ENCODE results near the gene RNU1-2. TPM values are rescaled to one million over a fixed set of nuclear protein-coding genes. Genes with fewer than 3 reads are reported as not detected.
"Not testable (repeated sequence)": the region's sequence is repeated elsewhere in the genome, so short reads cannot be mapped to it uniquely, and the experiment has no call there.

The RNU1-2 gene
- total RNA-seq, 2 donors from 2014 or later, result 2,483 to 3,611 TPM

DNA sequence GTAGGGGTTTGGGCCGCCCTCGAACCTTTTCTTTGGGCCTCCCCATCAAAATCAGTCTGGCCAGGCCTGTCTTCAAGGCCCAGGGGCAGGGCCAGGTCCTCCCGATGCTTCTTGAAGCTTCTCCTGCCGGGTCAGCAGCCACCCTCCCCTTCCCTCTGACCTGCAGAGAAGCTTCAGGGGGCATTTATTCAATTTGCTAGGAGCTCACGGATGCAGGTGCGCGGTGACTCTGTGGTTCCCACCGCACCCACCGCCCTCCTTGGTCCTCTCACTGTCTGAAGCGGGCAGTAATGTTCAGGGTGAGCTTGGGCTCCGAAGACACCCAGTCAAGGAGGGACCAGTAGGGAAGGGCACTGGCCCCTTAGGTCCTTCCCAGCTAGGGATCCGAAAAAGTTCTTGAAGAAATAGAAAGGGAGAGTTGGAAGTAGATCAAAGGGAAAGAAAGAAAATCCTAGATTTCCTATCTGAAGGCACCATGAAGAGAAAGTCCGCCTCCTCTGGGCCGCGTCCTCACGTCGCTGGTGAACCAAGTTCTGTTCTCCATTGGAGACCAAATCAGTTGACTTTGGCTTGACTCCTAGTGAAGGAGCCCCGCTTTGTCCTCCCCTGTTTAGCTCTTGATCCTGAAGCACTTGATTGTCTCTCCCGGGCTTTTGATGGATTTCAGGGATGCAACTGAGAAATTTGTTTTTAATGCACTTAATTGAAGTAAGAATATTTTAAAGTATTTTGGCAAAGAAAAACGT lies 8.7 kb upstream of the RNU1-2 start:
- no peaks in the 10 kb centered on the region for H3K36me3 Mint-ChIP-seq (ENCODE audit: low read depth)
- no peak overlapping the region for H3K4me3 Mint-ChIP-seq
- H3K9me3 Mint-ChIP-seq, result no peaks in the 10 kb centered on the region
- peak; percentile 23 for DNase-seq
- Histone ChIP-seq H3K9ac (ENCODE audit: extremely low read depth, low read length, poor library complexity, severe bottlenecking) (no peak overlapping the region), H3K36me3 (ENCODE audit: control insufficient read depth, insufficient read depth, low read length) (no peaks in the 10 kb centered on the region), H3K27ac (ENCODE audit: low read depth, low read length) (no peak overlapping the region), H3K27me3 (ENCODE audit: control insufficient read depth, insufficient read depth, low read length, poor library complexity, severe bottlenecking) (no peaks in the 10 kb centered on the region), H3K4me3 (ENCODE audit: low read length) (no peak overlapping the region), H3K4me1 (ENCODE audit: control insufficient read depth, insufficient read depth, low read length) (no peaks in the 10 kb centered on the region), H3K9me3 (ENCODE audit: control insufficient read depth, low read length) (no peaks in the 10 kb centered on the region)
- WGBS, 2 experiments (ENCODE audit: insufficient coverage in 1 of 2, insufficient read length in 1 of 2), result 91 to 97% methylated on average over 20 of the region's 20 CpGs
- no peaks in the 10 kb centered on the region for H3K4me1 Mint-ChIP-seq
- no peak overlapping the region for H3K27ac Mint-ChIP-seq
- peaks cover 9% of the 10 kb centered on the region for H3K27me3 Mint-ChIP-seq (ENCODE audit: insufficient read depth)
- TF ChIP-seq, protein P1, sequence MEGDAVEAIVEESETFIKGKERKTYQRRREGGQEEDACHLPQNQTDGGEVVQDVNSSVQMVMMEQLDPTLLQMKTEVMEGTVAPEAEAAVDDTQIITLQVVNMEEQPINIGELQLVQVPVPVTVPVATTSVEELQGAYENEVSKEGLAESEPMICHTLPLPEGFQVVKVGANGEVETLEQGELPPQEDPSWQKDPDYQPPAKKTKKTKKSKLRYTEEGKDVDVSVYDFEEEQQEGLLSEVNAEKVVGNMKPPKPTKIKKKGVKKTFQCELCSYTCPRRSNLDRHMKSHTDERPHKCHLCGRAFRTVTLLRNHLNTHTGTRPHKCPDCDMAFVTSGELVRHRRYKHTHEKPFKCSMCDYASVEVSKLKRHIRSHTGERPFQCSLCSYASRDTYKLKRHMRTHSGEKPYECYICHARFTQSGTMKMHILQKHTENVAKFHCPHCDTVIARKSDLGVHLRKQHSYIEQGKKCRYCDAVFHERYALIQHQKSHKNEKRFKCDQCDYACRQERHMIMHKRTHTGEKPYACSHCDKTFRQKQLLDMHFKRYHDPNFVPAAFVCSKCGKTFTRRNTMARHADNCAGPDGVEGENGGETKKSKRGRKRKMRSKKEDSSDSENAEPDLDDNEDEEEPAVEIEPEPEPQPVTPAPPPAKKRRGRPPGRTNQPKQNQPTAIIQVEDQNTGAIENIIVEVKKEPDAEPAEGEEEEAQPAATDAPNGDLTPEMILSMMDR (conservative IDR thresholded peaks at IDR 0.05), result no peak

DNA sequence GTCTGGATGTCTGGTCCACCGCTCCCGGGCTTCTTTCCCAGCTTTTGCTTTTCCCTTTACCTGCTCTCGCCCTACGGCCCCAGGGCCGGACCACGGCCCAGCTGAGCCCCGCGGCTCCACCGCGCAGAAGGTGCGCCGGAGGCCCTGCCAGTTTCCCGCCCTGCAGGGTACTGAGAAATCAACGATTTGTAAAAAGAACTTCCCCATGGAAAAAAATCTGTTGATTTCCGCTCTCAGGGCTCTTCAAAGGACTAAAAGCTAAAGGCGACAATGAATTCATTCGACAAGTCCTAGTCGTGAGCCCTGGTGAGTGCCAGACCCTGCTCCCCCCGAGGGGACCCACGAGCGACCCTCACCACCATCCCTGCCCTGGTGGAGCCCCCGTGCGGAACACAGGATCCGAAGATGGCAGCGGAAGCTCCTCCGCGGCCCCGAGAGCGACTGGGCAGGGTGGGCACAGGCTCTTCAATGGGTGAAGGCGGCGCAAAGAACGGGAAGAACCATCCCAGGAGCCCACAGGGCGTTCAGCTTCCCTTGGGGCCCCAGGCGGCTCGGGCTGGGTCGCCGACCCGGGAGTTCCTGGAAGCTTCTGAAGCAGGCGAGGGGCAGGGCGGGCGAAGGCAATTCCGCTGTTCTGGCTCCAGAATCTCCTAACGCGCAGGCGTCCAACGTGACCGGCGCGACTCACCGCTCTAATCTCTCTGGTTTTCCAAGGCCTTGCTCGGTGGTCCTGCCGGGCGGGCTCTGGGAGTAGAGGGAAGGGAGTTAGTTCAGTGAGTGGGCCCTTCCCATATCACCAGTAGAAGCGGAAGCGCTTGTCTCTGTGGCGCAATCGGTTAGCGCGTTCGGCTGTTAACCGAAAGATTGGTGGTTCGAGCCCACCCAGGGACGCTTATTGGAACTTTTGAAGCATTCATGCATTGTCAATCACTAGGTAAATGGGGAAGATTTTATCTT lies 6.6 kb upstream of the RNU1-2 start:
- Histone ChIP-seq H3K4me1 (ENCODE audit: control insufficient read depth, insufficient read depth, low read length) (no peaks in the 10 kb centered on the region), H3K4me3 (ENCODE audit: low read length) (peak overlapping the region; percentile 85), H3K9ac (ENCODE audit: extremely low read depth, low read length, poor library complexity, severe bottlenecking) (peak overlapping the region; percentile 52), H3K9me3 (ENCODE audit: control insufficient read depth, low read length) (no peaks in the 10 kb centered on the region), H3K27ac (ENCODE audit: low read depth, low read length) (no peak overlapping the region), H3K27me3 (ENCODE audit: control insufficient read depth, insufficient read depth, low read length, poor library complexity, severe bottlenecking) (no peaks in the 10 kb centered on the region), H3K36me3 (ENCODE audit: control insufficient read depth, insufficient read depth, low read length) (no peaks in the 10 kb centered on the region)
- Mint-ChIP-seq H3K4me1 (no peaks in the 10 kb centered on the region), H3K4me3 (peak overlapping the region; percentile 76), H3K27me3 (ENCODE audit: insufficient read depth) (peaks cover 6% of the 10 kb centered on the region), H3K9me3 (no peaks in the 10 kb centered on the region), H3K36me3 (ENCODE audit: low read depth) (no peaks in the 10 kb centered on the region), H3K27ac (peak overlapping the region; percentile 89)
- DNase-seq, result peak; percentile 93
- WGBS, 2 experiments (ENCODE audit: insufficient coverage in 1 of 2, insufficient read length in 1 of 2), result 3 to 8% methylated on average over 43 to 63 of the region's 63 CpGs
- TF ChIP-seq, protein P1 (conservative IDR thresholded peaks at IDR 0.05), result peak; percentile 29

DNA sequence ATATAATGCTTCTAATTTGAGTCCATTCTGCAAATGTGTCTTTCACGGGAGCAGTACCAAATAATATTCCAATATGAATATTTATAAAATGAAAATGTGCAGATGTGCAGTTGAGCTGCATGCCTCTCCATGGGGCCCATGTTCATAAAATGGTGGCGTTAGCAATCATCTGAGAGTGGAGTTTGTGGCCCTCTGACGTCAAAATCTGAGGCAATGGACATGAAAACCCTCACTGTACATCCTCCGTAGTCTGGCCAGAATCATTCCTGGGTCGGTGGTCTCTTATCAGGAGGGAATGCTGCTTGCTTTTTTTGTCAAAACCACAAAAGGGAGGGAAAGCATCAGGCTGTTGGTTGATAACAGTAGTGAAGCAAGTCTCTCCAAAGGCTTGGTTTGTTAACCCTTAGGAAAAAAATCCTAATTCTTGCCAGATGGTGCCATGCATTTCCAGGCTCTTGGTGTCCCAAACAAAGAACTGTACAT lies 5.2 kb upstream of the RNU1-2 start:
- not testable (repeated sequence) for H3K27me3 ChIP-seq (ENCODE audit: control insufficient read depth, insufficient read depth, low read length, poor library complexity, severe bottlenecking); H3K27me3 Mint-ChIP-seq (ENCODE audit: insufficient read depth); H3K4me1 Mint-ChIP-seq; H3K4me3 ChIP-seq (ENCODE audit: low read length); H3K27ac ChIP-seq (ENCODE audit: low read depth, low read length); H3K9ac ChIP-seq (ENCODE audit: extremely low read depth, low read length, poor library complexity, severe bottlenecking); H3K36me3 Mint-ChIP-seq (ENCODE audit: low read depth); H3K4me3 Mint-ChIP-seq; H3K4me1 ChIP-seq (ENCODE audit: control insufficient read depth, insufficient read depth, low read length); H3K36me3 ChIP-seq (ENCODE audit: control insufficient read depth, insufficient read depth, low read length); H3K9me3 Mint-ChIP-seq; H3K27ac Mint-ChIP-seq; H3K9me3 ChIP-seq (ENCODE audit: control insufficient read depth, low read length)
- DNase-seq, result peak; percentile 21
- WGBS, 2 experiments (ENCODE audit: insufficient coverage in 1 of 2, insufficient read length in 1 of 2), result 88 to 91% methylated on average over 4 of the region's 5 CpGs

DNA sequence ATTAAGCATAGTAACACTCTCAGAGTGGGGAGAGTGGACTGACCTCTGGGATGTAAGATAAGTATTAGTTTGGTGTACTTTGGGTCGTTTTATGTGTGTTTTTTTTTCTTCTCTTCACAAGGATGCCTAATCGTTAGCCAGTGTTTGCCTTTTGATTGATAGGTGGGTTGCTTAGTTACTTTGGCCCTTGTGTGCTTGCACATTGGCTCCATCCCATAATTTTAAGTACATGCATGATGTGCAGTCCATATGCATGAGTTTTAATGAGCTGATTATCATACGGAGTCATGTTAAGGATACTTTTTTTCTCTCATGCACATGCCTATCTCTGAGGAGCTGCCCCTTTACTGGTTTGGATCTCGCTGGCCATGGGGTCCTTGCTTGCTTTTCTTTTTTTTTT lies 4.7 kb upstream of the RNU1-2 start:
- H3K4me3 Mint-ChIP-seq, H3K4me1 Mint-ChIP-seq: not testable (repeated sequence)
- DNase-seq, result peak; percentile 1

DNA sequence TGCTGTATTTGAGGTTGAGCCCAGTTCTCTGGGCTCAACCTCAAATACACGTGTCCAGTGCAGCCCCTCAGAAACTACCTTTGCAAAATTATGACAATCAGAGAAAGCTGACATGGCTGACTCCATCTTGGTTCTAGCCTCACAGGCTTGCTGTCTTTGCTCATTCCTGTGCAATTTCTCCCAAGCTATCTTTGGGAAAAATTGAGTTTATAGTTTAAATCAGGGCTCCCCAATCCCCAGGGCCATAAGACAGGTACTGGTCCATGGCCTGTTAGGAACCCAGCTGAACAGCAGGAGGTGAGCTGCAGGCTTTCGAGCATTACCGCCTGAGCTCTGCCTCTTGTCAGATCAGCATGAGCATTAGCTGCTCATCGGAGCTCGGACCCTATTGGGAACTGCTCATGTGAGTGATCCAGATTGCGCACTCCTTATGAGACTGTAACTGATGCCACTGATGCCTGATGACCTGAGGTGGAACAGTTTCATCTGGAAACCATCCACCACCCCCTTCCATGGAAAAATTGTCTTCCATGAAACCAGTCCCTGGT lies 2.7 kb upstream of the RNU1-2 start:
- H3K27me3 ChIP-seq (ENCODE audit: control insufficient read depth, insufficient read depth, low read length, poor library complexity, severe bottlenecking); H3K4me3 ChIP-seq (ENCODE audit: low read length); H3K27ac ChIP-seq (ENCODE audit: low read depth, low read length); H3K4me1 Mint-ChIP-seq; H3K27ac Mint-ChIP-seq; H3K9me3 Mint-ChIP-seq; H3K4me1 ChIP-seq (ENCODE audit: control insufficient read depth, insufficient read depth, low read length); H3K36me3 Mint-ChIP-seq (ENCODE audit: low read depth); H3K9ac ChIP-seq (ENCODE audit: extremely low read depth, low read length, poor library complexity, severe bottlenecking); H3K4me3 Mint-ChIP-seq; H3K9me3 ChIP-seq (ENCODE audit: control insufficient read depth, low read length); H3K27me3 Mint-ChIP-seq (ENCODE audit: insufficient read depth); H3K36me3 ChIP-seq (ENCODE audit: control insufficient read depth, insufficient read depth, low read length): not testable (repeated sequence)
- peak; percentile 21 for DNase-seq
- WGBS, 2 experiments (ENCODE audit: insufficient coverage in 1 of 2, insufficient read length in 1 of 2), result 67 to 84% methylated on average over 1 to 6 of the region's 6 CpGs

More for the DNA sequence above, 4.7 kb upstream of the RNU1-2 start:
- H3K27me3 ChIP-seq (ENCODE audit: control insufficient read depth, insufficient read depth, low read length, poor library complexity, severe bottlenecking); H3K4me1 ChIP-seq (ENCODE audit: control insufficient read depth, insufficient read depth, low read length); H3K27ac Mint-ChIP-seq; H3K4me3 ChIP-seq (ENCODE audit: low read length); H3K9ac ChIP-seq (ENCODE audit: extremely low read depth, low read length, poor library complexity, severe bottlenecking); H3K36me3 ChIP-seq (ENCODE audit: control insufficient read depth, insufficient read depth, low read length); H3K27me3 Mint-ChIP-seq (ENCODE audit: insufficient read depth); H3K9me3 Mint-ChIP-seq; H3K27ac ChIP-seq (ENCODE audit: low read depth, low read length); H3K36me3 Mint-ChIP-seq (ENCODE audit: low read depth); H3K9me3 ChIP-seq (ENCODE audit: control insufficient read depth, low read length): not testable (repeated sequence)
- 78 to 87% methylated on average over 3 to 4 of the region's 4 CpGs for WGBS, 2 experiments (ENCODE audit: insufficient coverage in 1 of 2, insufficient read length in 1 of 2)
